ENCODE results near the gene ZCCHC17.

ZCCHC17 gene

DNA sequence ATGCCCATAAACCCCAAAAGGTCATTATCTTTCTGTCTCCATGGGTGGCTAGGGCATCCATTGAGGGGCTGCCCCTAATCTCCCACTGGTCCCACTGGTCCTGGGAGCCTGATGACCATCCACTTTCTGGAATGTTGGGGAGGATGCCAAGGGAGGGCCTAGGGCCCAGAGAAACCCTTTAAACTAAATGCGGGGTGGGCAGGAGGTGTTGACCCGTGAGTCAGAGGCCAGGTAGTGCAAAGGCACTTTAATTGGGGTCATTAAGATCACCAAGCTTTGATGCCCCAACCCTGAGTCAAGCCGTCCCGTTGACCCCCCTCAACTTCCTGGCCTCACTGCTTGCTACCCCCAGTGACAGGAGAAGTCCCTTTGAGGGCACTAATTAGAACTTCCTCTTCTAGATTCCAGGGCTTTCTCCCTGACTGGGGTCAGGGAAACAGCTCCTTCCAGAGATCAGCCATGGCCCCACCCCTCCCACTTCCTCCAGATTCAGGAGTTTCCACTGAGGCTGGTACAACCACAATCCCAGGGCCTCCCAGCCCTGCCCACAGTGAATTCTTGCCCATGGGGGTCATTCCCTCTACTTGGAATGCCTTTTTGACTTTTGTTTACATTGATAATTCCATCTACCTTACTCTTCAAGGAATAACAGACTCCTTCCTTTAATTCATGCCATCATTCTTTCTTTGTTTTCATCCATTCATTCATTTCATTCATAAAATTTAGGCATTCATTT is 100.7 kb downstream of the ZCCHC17 start:
- no peak for DNase-seq

DNA sequence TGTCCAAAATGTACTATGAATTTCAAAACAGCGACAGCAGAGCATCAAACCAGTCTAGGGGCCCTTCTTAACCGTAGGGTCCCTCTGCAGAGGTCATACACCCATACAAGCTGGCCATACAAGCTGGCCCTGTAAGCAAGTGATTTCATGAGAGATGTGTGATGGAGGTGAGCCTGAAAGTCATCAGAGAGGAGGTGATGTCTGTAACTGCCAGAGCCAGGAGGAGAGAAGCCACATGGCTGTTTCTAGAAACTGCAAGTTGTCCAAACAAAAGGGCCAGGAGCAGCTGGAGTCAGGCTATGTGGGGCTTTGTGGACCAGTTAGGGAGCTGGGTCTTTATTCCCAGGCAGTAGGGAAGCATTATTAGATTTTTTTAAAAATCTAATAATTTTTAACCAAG is 101.4 kb downstream of the ZCCHC17 start:
- DNase-seq: no peak

DNA sequence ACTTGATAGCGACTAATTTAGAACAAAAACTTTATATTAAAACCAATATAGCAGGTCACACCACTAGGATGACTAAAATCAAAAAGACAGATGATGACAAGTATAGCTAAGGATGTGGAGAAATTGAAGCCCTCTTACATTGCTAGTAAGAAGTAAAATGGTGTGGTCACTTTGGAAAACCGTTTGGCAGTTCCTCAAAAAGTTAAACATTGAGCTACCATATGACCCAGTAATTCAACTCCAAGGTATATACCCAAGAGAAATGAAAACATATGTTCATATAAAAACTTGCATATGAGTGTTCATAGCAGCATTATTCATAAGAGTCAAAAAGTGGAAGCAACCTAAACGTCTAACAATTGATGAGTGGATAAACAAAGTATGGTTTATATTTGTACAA is 103.1 kb downstream of the ZCCHC17 start:
- DNase-seq: no peak

DNA sequence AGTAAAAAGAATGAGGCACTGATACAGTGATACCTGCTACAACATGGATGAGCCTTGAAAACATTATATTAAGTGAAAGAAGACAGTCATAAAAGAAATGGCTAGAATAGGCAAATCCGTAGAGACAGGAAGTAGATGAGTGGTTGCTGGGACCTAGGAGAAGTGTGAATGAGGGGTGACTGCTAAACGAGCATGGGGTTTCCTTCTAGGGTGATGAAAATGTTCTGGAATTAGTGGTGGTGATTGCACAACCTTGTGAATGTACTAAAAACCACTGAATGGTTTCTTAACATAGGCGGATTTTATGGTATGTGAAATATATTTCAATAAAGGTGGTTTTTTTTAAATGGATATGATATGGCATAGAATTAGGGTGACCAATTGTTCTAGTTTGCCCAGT is 103.6 kb downstream of the ZCCHC17 start:
- DNase-seq: no peak

DNA sequence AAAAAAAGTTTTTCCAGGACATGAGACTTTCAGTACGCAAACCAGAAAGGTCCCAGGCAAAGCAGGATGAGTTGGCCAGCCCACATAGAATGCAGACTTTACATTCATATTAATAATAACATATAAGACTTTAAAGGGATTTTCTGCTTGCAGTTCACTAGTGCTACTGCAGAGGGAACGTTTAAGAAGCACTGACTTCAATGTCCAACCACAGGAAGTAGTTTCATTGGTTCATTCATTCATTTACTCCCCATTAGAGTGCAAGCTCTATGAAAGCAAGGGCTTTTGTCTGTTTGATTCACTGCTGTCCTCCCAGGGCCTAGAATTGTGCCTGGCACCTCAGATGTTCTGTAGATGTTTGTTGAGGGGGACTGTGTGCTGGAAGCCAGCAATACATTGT is 104.4 kb downstream of the ZCCHC17 start:
- no peak for DNase-seq

DNA sequence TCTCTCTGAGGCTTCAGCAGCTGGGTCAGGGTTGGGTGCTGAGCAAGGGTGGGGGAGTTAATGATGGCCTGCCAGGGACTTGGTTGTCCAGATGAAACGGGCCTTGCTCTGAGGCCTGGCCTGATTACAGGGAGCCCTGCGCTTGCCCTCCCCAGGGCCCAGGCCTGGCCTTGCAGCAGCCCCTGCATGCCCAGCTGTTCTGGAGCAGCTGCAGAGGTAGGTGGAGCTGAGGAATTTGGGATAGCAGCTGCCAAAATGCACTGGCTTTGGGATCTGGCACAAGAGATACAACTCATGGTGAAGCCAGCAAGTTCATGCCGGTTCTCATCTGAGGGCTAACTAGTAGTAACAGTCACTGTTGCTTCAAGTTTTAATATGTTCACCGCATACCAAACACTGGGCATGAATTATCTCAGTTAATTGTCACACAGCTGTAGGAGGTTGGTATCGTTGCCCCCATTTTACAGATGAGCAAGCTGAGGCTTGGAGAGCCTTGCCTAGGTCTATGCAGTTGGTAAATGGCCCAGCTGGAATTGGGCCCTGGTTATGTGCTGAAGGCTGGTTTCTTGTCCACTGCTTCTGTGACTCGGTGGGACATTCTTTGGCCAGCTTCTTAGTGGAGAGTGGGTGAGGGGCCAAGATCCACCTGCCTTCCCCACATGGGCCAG is 108.9 kb downstream of the ZCCHC17 start:
- peak; percentile 62 for DNase-seq

DNA sequence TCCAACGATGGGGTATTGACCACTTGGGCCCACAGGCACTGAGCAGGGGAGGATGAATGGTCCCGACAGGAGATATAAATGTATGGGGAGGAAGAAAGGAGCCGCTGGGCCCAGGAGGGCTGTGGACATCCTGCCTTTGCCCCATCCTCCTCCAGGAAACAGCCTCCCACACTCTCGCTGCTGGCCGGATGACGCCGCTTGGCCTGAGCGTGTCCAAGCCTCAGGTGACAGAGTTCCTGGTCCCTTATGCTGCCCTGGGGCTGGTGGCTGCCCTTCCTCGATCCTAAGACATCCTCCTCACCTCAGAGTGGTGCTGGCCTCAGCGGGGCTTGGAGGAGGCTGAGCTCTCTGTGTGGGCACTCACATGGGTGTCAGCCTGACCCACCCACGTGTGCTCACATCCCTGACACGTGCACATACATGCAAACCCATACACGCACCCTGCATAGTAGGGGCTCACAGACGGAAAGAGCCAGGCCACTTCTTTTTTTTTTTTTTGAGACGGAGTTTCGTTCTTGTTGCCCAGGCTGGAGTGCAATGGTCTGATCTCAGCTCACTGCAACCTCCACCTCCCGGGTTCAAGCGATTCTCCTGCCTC is 110.3 kb downstream of the ZCCHC17 start:
- no peak for DNase-seq

DNA sequence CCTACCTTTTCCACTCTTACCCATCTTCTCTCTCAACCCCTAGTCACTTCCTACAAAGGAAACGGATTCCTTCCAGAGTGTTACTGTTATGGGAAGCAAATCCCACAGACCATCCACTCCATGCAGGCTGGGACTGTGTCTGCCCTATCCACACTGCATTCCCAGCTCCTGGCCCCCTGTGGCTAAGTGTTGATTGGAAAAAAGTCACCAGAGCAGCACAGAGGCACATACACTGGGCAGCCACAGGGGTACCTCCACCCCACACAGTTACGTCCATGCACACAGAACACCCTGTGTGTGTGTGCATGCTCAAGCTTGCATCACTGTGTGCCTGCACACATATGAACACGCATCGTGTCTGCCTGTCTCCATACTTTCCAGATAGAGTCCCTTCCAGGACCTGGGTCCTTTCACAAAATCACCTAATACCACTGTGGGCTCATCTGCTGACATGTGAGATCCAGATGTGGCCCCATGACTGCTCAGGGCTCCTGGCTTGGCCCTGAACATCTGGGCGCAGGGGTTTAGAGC is 112.0 kb downstream of the ZCCHC17 start:
- DNase-seq: no peak

DNA sequence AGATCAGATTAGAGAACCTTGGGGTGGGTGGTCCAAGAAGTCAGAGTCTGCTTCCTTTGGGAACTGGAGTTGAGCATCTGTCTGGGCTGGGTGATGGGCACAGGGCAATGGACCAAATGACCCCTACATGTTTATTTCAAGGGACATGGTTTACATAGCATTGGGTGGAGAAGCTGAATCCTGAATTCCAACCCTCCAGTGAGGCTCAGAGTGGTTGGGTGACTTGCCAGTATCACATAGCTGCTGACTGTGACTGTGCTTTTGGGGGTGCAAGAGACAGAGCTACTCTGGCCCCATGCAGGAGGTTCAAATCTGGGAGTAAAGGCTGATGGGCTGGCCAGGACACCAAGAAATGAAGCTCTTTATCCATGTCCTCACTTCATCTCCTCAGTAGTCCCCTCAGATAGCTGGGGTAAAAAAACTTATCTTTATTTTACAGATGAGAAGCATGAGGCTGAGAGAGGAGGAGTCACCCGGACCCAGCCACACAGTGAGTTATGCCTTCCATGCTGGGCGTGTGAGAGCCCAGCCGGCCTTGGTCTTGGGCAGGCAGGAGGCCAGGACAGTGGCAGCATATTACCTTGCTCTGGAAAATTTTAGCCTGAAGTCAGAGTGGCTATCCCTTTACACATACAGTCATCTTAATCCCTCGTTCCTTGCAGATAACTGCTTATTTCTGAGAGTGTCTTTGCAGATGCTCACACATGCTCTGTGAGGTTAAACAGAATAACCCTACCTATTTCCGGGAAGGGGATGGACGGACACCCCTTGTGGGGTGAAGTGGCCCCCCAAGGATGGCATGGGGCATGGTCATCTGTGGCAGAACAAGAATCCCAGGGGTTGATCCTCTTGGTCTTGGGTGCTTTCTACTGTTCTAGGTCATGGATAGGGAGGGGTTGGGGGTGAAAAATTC is 113.4 kb downstream of the ZCCHC17 start:
- no peak for DNase-seq

DNA sequence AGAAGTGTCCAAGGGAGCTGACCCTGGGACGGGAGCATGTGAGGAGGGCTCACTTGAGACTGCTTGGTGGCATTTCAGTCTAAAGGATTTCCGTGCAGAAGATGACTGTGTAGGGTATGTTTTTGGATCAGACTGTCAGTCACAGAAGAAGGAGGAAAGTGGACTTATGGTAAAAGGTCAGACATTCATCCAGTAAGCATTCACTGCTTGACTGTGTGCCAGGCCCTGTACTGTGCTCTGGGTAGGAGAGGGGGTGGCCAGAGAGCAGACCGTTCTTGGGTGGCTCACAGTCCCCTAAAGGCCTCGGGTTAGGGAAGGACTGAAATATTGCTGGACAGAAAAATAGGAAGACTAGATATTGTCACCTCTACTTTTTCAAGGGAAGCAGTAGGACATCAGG is 114.0 kb downstream of the ZCCHC17 start:
- no peak for DNase-seq

DNA sequence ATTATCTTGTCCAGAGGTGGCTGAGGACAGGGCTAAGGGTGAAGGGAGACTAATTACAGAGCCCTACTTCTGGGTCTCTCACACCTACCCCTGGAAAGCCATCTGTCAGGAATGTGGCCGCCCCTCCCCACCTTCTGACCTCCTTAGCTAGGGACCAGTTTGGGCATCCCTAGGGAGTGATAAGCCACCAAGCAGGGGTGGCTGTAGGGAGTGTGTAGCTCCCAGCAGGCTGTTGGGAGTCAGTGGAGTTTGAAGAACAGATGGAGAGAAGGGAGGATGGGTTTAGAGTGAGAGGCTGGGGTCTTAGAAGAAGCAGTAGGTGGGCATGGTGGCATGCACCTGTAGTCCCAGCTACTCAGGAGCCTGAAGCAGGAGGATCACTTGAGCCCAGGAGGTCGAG is 115.4 kb downstream of the ZCCHC17 start:
- no peak for DNase-seq

DNA sequence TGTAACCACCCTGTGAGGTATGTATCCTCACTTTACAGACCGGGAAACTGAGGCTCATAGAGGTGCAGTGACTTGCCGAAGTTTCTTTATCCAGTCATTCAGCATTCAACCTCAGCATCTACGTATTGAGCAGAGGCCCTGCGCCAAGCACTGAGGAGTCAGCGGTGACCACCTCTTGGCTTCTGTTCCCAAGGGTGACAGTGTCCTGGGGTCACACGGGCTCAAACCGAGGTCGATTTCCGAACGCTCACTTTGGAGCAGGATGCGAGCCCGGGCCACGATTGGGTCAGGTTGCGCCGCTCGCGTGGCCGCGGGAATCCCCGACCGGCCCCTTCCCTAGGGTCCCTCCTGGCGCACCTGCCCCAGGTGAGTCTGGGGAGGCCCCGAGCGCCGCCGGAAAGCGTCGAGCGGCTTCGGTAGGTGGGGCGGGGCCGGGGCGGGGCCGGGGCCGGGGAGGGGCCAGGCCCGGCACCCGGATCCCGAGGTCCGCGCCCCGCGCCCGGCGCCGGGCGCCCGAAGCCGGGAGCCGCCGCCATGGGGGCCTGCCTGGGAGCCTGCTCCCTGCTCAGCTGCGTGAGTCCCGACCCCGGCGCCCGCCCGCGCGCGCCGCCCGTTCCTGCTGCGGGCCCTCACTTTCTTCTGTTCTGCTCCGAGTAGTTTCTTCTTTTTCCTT is 116.0 kb downstream of the ZCCHC17 start, which contains the start of gene SERINC2:
TSS of gene SERINC2 (plus strand) at position 482 of the 673 bp plus-strand sequence. CDS start at position 535, 53 bp downstream.
- DNase-seq: no peak

DNA sequence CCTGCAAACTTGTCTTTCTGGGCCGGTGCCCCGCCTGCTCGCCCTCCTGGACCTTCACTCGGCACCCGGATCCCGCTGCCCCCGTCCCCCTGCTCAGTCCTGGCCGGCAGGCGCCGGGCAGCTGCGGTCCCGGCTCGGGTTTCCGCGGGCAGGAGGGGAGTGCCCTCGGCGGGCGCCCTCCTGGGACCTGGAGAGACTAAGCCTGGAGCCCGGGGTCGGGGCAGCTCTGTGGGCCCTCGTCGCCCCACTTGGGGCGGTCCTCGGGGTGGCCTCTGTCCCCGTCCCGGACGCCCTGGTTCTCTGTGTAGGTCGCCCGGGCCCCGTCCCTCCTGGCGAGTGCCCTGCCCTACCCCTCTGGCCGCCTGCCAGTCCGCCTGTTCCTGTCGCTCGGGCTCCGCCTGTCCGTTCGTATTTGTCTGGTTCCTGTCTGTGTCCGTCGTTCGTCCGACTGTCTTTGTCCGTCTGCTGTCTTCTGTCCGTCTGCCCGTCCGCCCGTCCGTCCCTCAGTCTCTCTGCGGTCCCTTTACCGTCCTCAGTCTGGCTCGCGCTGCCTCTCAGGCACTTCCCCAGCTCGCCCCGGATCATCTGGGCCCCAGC is 116.7 kb downstream of the ZCCHC17 start:
- DNase-seq: peak; percentile 81

Data from left hindlimb (tissue), 1 donor.